Fibroblast of lung (primary cell): ENCODE data around the gene BUD31. TPM values are rescaled to one million over a fixed set of nuclear protein-coding genes. Genes with fewer than 3 reads are reported as not detected.

Source experiments
- DNase-seq, 2 donors: peaks; one replicate each; pipeline versions ENCODE4 v3.0.0 to v3.0.0-alpha.2; 2010; ENCODE audit warnings: low read depth in 2 of 2
- H2AFZ ChIP-seq: 2 replicates; pipeline ENCODE4 v1.5.1; 2012; ENCODE audit warnings: low read length, control low read depth, inconsistent platforms
- H3K27ac ChIP-seq: 2 replicates; pipeline ENCODE4 v1.5.1; 2011; ENCODE audit warnings: low read length, control low read depth; ENCODE audit not compliant: insufficient read depth
- H3K27me3 ChIP-seq: 2 replicates; pipeline ENCODE4 v1.5.1; 2011; ENCODE audit warnings: mild to moderate bottlenecking, low read length; ENCODE audit not compliant: control insufficient read depth, insufficient read depth
- H3K36me3 ChIP-seq: 2 replicates; pipeline ENCODE4 v1.5.1; 2011; ENCODE audit warnings: low read length; ENCODE audit not compliant: control insufficient read depth, insufficient read depth
- H3K4me1 ChIP-seq: 2 replicates; pipeline ENCODE4 v1.5.1; 2011; ENCODE audit warnings: low read length; ENCODE audit not compliant: control insufficient read depth, insufficient read depth; ENCODE audit errors: extremely low read depth
- H3K4me2 ChIP-seq: 2 replicates; pipeline ENCODE4 v1.5.1; 2011; ENCODE audit warnings: low read length, control low read depth; ENCODE audit not compliant: insufficient read depth; ENCODE audit errors: extremely low read depth
- H3K4me3 ChIP-seq, 4 experiments: fragments of 200-600 bp in 1 of 4; sonication (generic) in 1 of 4; replicated peaks in 1 of 4; 2 replicates each; pipeline ENCODE4 v1.5.1; 2011 to 2016; ENCODE audit warnings: low read length in 4 of 4, low read depth in 3 of 4, mild to moderate bottlenecking in 3 of 4, control low read depth in 2 of 4, inconsistent platforms in 1 of 4, mixed read lengths in 1 of 4; ENCODE audit not compliant: insufficient read depth in 1 of 4; ENCODE audit errors: control extremely low read depth in 1 of 4
- H3K79me2 ChIP-seq: 2 replicates; pipeline ENCODE4 v1.5.1; 2012; ENCODE audit warnings: mild to moderate bottlenecking, low read length, inconsistent platforms; ENCODE audit not compliant: control insufficient read depth, insufficient read depth
- H3K9ac ChIP-seq: 2 replicates; pipeline ENCODE4 v1.5.1; 2011; ENCODE audit warnings: mild to moderate bottlenecking, low read length, control low read depth; ENCODE audit not compliant: insufficient read depth
- H3K9me3 ChIP-seq: 2 replicates; pipeline ENCODE4 v1.5.1; 2012; ENCODE audit warnings: low read depth, low read length; ENCODE audit not compliant: control insufficient read depth, insufficient read depth
- H4K20me1 ChIP-seq: 2 replicates; pipeline ENCODE4 v1.5.1; 2011; ENCODE audit warnings: low read length; ENCODE audit not compliant: control insufficient read depth, insufficient read depth; ENCODE audit errors: extremely low read depth
- EZH2 ChIP-seq: IDR thresholded peaks from 2 replicates; pipeline ENCODE4 v1.5.1; 2012; ENCODE audit warnings: low read length, control low read depth, mild to moderate bottlenecking; ENCODE audit errors: missing control alignments
- polyA plus RNA-seq, 2 donors: library from polyadenylated mRNA; depleted of rRNA in 1 of 2; stranded (reverse) in 1 of 2; unstranded in 1 of 2; fragments of >200 nt; gene quantifications; 2 replicates each; pipeline ENCODE4 v1.2.1, GENCODE V29; 2011 to 2012; ENCODE audit warnings: missing spikeins in 1 of 2
- total RNA-seq: library from RNA; depleted of rRNA; stranded (reverse); fragments of >200 nt; gene quantifications from 2 replicates; pipeline ENCODE4 v1.2.1, GENCODE V29; 2014
- TF ChIP-seq, protein P1 (sequence below), 2 donors: IDR thresholded peaks in 1 of 2; conservative IDR thresholded peaks in 1 of 2; 1 replicate in 1 of 2; 2 replicates in 1 of 2; pipeline ENCODE4 v1.5.1; 2011 to 2012; ENCODE audit warnings: low read length in 2 of 2, control low read depth in 1 of 2, inconsistent platforms in 1 of 2, low read depth in 1 of 2, mild to moderate bottlenecking in 1 of 2

BUD31 gene
- total and polyA plus RNA-seq, 2 donors (not counting 1 experiment from before 2014, with no cell fraction given), result 83.4 to 114 TPM

DNA sequence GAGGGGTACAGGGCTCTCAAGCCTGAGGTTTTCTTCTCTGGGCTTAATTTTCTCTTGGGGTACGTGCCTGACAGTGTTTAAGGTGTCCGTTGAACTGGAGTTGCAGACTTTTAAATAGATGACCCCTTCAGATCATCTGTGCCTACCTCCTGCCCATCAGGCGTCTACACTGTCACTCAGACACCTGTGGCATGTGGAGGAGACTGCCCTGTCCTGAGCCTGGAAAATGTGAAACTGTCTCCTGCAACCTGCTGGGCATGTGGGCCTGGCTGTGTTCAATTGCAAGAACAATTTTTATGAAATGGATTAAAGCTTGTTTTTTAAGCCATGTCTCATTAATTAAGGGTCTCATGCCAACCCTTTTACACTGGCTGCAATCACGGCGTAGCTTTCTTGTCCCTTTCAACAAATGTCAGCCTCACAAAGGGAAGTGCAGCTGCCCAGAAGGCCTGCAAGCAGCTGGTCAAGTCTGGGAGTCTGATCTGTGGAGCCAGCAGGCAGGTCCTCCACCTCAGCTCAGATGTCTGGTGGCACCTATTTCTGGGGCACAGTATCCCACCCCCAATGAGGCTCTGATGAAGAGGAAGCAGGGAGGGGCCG is 48.4 kb downstream of the BUD31 start:
- H3K79me2 ChIP-seq, result peaks cover 39% of the 10 kb centered on the region

GRCh38 chr7:99457650-99458493 is 49.1 kb downstream of the BUD31 start:
- Histone ChIP-seq H4K20me1 (no peaks in the 10 kb centered on the region), H2AFZ (no peak overlapping the region), H3K36me3 (peaks cover 22% of the 10 kb centered on the region), H3K4me1 (no peaks in the 10 kb centered on the region), H3K4me3 (no peak overlapping the region), H3K79me2 (peaks cover 46% of the 10 kb centered on the region), H3K9me3 (no peaks in the 10 kb centered on the region), H3K27me3 (no peaks in the 10 kb centered on the region), H3K4me2 (no peak overlapping the region), H3K9ac (no peak overlapping the region), H3K27ac (no peak overlapping the region)
- no peak for DNase-seq
- no peak for TF ChIP-seq EZH2
- TF ChIP-seq, protein P1, sequence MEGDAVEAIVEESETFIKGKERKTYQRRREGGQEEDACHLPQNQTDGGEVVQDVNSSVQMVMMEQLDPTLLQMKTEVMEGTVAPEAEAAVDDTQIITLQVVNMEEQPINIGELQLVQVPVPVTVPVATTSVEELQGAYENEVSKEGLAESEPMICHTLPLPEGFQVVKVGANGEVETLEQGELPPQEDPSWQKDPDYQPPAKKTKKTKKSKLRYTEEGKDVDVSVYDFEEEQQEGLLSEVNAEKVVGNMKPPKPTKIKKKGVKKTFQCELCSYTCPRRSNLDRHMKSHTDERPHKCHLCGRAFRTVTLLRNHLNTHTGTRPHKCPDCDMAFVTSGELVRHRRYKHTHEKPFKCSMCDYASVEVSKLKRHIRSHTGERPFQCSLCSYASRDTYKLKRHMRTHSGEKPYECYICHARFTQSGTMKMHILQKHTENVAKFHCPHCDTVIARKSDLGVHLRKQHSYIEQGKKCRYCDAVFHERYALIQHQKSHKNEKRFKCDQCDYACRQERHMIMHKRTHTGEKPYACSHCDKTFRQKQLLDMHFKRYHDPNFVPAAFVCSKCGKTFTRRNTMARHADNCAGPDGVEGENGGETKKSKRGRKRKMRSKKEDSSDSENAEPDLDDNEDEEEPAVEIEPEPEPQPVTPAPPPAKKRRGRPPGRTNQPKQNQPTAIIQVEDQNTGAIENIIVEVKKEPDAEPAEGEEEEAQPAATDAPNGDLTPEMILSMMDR (conservative IDR thresholded peaks at IDR 0.05 in 1 of 2, IDR thresholded peaks at IDR 0.05 in 1 of 2; ENCODE audit: low read depth in 1 of 2, low read length in 2 of 2), result no peak

More for the DNA sequence above, 48.4 kb downstream of the BUD31 start:
- no peak overlapping the region for H3K4me2 ChIP-seq
- H3K27me3 ChIP-seq, result no peaks in the 10 kb centered on the region
- TF ChIP-seq EZH2, result no peak
- TF ChIP-seq, protein P1 (conservative IDR thresholded peaks at IDR 0.05 in 1 of 2, IDR thresholded peaks at IDR 0.05 in 1 of 2; ENCODE audit: low read depth in 1 of 2, low read length in 2 of 2), result no peak
- H3K4me3 ChIP-seq, result no peak overlapping the region
- H3K36me3 ChIP-seq, result peaks cover 27% of the 10 kb centered on the region
- no peak overlapping the region for H3K27ac ChIP-seq
- no peaks in the 10 kb centered on the region for H4K20me1 ChIP-seq
- no peaks in the 10 kb centered on the region for H3K4me1 ChIP-seq
- no peak overlapping the region for H2AFZ ChIP-seq
- H3K9me3 ChIP-seq, result no peaks in the 10 kb centered on the region
- H3K9ac ChIP-seq, result no peak overlapping the region
- no peak for DNase-seq

DNA sequence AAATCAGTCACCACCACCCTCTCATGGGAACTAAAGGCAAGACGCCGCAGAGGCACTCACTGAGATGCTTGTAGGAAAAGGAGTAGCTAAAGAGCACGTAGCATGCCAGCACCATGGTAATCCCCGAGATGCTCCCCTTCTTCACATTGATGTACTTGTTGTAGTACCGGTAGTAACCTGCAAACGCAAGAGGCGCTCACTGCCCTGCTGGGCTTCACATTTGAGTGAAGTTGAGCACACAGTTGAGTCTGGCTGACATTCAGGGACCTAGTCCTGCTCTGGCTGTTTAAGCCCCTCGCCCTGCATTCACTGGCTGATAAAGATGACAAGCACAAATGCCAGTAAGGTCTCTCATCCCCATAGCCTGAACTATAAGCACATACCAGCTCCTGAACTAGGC is 50.3 kb downstream of the BUD31 start:
- no peaks in the 10 kb centered on the region for H3K4me1 ChIP-seq
- no peaks in the 10 kb centered on the region for H3K9me3 ChIP-seq
- peaks cover 57% of the 10 kb centered on the region for H3K79me2 ChIP-seq
- H3K27ac ChIP-seq, result no peak overlapping the region
- no peak overlapping the region for H3K9ac ChIP-seq
- no peaks in the 10 kb centered on the region for H3K27me3 ChIP-seq
- no peak overlapping the region for H3K4me2 ChIP-seq
- TF ChIP-seq, protein P1 (conservative IDR thresholded peaks at IDR 0.05 in 1 of 2, IDR thresholded peaks at IDR 0.05 in 1 of 2; ENCODE audit: low read depth in 1 of 2, low read length in 2 of 2), result peak; percentile 17 to 43
- TF ChIP-seq EZH2, result no peak
- DNase-seq, result no peak
- no peak overlapping the region for H2AFZ ChIP-seq
- H4K20me1 ChIP-seq, result no peaks in the 10 kb centered on the region
- H3K36me3 ChIP-seq, result peaks cover 16% of the 10 kb centered on the region
- H3K4me3 ChIP-seq, result no peak overlapping the region
